NB4 (cell line): ENCODE measurements around the gene FOXP1.

Experiments
- POLR2A ChIP-seq: IDR thresholded peaks from 2 replicates; pipeline ENCODE4 v1.6.1; 2011; ENCODE audit warnings: mild to moderate bottlenecking; ENCODE audit not compliant: insufficient read length; ENCODE audit errors: extremely low read depth
- TF ChIP-seq, protein P1 (sequence below): IDR thresholded peaks from one replicate; pipeline ENCODE4 v1.5.1; 2012; ENCODE audit warnings: low read depth, low read length

DNA sequence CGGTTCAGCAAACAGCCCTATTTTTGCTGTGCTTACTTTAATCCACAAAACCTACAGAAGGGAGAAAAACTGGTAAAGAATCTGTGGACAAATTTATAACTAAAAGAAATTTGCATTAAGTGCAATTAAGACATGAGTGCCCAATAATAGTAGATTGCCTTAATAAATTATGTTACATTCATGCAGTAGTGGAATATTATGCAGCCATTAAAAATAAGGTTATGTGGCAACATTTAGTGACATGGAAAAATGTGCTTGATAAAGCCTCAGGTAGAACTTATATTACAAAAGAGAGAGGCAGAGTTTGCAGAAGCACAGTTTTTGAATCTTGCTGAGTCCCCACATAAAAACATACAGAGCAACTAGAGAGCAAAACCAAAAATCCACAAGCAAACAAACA, 253.0 kb downstream of the FOXP1 start:
- no peak for TF ChIP-seq POLR2A
- TF ChIP-seq, protein P1, sequence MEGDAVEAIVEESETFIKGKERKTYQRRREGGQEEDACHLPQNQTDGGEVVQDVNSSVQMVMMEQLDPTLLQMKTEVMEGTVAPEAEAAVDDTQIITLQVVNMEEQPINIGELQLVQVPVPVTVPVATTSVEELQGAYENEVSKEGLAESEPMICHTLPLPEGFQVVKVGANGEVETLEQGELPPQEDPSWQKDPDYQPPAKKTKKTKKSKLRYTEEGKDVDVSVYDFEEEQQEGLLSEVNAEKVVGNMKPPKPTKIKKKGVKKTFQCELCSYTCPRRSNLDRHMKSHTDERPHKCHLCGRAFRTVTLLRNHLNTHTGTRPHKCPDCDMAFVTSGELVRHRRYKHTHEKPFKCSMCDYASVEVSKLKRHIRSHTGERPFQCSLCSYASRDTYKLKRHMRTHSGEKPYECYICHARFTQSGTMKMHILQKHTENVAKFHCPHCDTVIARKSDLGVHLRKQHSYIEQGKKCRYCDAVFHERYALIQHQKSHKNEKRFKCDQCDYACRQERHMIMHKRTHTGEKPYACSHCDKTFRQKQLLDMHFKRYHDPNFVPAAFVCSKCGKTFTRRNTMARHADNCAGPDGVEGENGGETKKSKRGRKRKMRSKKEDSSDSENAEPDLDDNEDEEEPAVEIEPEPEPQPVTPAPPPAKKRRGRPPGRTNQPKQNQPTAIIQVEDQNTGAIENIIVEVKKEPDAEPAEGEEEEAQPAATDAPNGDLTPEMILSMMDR: no peak
